SK-N-SH (cell line): Measurements from ENCODE around the gene ZNF148. TPM values are rescaled to one million over a fixed set of nuclear protein-coding genes. Genes with fewer than 3 reads are reported as not detected.

Experiments used
- CTCF ChIA-PET: fragments of 300-600, 350-600 bp; formaldehyde crosslinking; extraction: SDS; loops from one replicate; lab custom pipeline; 2021; lab: Yijun Ruan, JAX
- POLR2A ChIA-PET: fragments of 350-600 bp; sonication (Branson Sonifier 250); formaldehyde crosslinking; extraction: SDS; loops from one replicate; lab custom pipeline; 2020; ENCODE audit warnings: antibody characterized with exemption, inconsistent platforms; lab: Yijun Ruan, JAX
- DNase-seq: peaks from one replicate; pipeline ENCODE4 v3.0.0; 2012
- H2AFZ ChIP-seq: fragments of 200-600 bp; sonication (generic); 2 replicates; pipeline ENCODE4 v1.8.1; 2016; ENCODE audit warnings: antibody characterized with exemption, mild to moderate bottlenecking, low read depth
- H3F3A ChIP-seq: fragments of 200-600 bp; sonication (generic); replicated peaks from 2 replicates; pipeline ENCODE3; 2016; ENCODE audit warnings: antibody characterized with exemption, mild to moderate bottlenecking; ENCODE audit not compliant: insufficient read depth
- H3K27ac ChIP-seq, 2 experiments: fragments of 200-500 bp in 1 of 2; fragments of 200-600 bp in 1 of 2; sonication (Bioruptor generic) in 1 of 2; sonication (generic), shearing (Covaris generic) in 1 of 2; 2 replicates each; pipeline versions ENCODE4 v1.5.1 to v1.6.1; 2014 to 2016; ENCODE audit warnings: low read depth in 2 of 2, inconsistent platforms in 1 of 2, low read length in 1 of 2, mild to moderate bottlenecking in 1 of 2, mixed read lengths in 1 of 2
- H3K27me3 ChIP-seq: fragments of 200-600 bp; sonication (generic), shearing (Covaris generic); 2 replicates; pipeline ENCODE4 v1.6.1; 2016; ENCODE audit warnings: mixed run types; ENCODE audit not compliant: insufficient read depth
- H3K36me3 ChIP-seq, 2 experiments: fragments of 200-500 bp in 1 of 2; fragments of 200-600 bp in 1 of 2; sonication (Bioruptor generic) in 1 of 2; sonication (generic) in 1 of 2; replicated peaks in 1 of 2; 2 replicates each; pipeline versions ENCODE3 to v1.5.1; 2014 to 2016; ENCODE audit warnings: low read length in 1 of 2, mild to moderate bottlenecking in 1 of 2; ENCODE audit not compliant: insufficient read depth in 2 of 2, control insufficient read depth in 1 of 2
- H3K4me1 ChIP-seq, 2 experiments: fragments of 200-500 bp in 1 of 2; fragments of 200-600 bp in 1 of 2; sonication (Bioruptor generic) in 1 of 2; sonication (generic), shearing (Covaris generic) in 1 of 2; 2 replicates each; pipeline versions ENCODE4 v1.5.1 to v1.6.1; 2014 to 2016; ENCODE audit warnings: low read depth in 1 of 2, low read length in 1 of 2, mixed run types in 1 of 2; ENCODE audit not compliant: insufficient read depth in 2 of 2, control insufficient read depth in 1 of 2
- H3K4me2 ChIP-seq: fragments of 200-600 bp; sonication (generic), shearing (Covaris generic); 2 replicates; pipeline ENCODE4 v1.6.1; 2017; ENCODE audit warnings: mixed run types
- H3K4me3 ChIP-seq, 2 experiments: fragments of 200-500 bp in 1 of 2; fragments of 200-600 bp in 1 of 2; sonication (Bioruptor generic) in 1 of 2; sonication (generic), shearing (Covaris generic) in 1 of 2; 2 replicates each; pipeline versions ENCODE4 v1.5.1 to v1.8.1; 2014 to 2016; ENCODE audit warnings: low read depth in 2 of 2, inconsistent platforms in 1 of 2, low read length in 1 of 2, mild to moderate bottlenecking in 1 of 2, mixed read lengths in 1 of 2, moderate library complexity in 1 of 2
- H3K79me2 ChIP-seq: fragments of 200-600 bp; sonication (generic); 2 replicates; pipeline ENCODE4 v1.8.1; 2017; ENCODE audit warnings: mild to moderate bottlenecking; ENCODE audit not compliant: insufficient read depth
- H3K9ac ChIP-seq: fragments of 200-600 bp; sonication (generic); 2 replicates; pipeline ENCODE4 v1.6.1; 2017; ENCODE audit warnings: mixed run types
- H3K9me2 ChIP-seq: fragments of 200-600 bp; sonication (generic); 2 replicates; pipeline ENCODE4 v1.6.1; 2017; ENCODE audit warnings: mixed run types
- H3K9me3 ChIP-seq: fragments of 200-600 bp; sonication (generic); 2 replicates; pipeline ENCODE4 v1.6.1; 2017; ENCODE audit warnings: mixed run types, mild to moderate bottlenecking, moderate library complexity
- H4K20me1 ChIP-seq: fragments of 200-600 bp; sonication (generic); 2 replicates; pipeline ENCODE4 v1.6.1; 2017; ENCODE audit warnings: mild to moderate bottlenecking, mixed run types; ENCODE audit not compliant: insufficient read depth
- CHD2 ChIP-seq: fragments of 150-350 bp; IDR thresholded peaks from 2 replicates; pipeline ENCODE4 v1.6.1; 2018; ENCODE audit warnings: low read length; ENCODE audit not compliant: partially characterized antibody
- ELF1 ChIP-seq: IDR thresholded peaks from 2 replicates; pipeline ENCODE4 v1.4.0; 2012
- EZH2phosphoT487 ChIP-seq: fragments of 200-600 bp; sonication (generic); IDR thresholded peaks from 2 replicates; pipeline ENCODE4 v1.6.1; 2017; ENCODE audit warnings: low read depth, mixed run types, mild to moderate bottlenecking, antibody characterized with exemption, moderate library complexity, borderline replicate concordance
- FOSL2 ChIP-seq: IDR thresholded peaks from 2 replicates; pipeline ENCODE4 v1.4.0; 2012; ENCODE audit warnings: low read depth, mild to moderate bottlenecking, moderate library complexity, borderline replicate concordance
- FOXJ3 ChIP-seq: sonication (generic); formaldehyde crosslinking; IDR thresholded peaks from 2 replicates; pipeline ENCODE4 v1.5.1; 2020; ENCODE audit warnings: mild to moderate bottlenecking, missing genetic modification reagents
- JUND ChIP-seq: IDR thresholded peaks from 2 replicates; pipeline ENCODE4 v1.4.0; 2012
- MEF2A ChIP-seq: IDR thresholded peaks from 2 replicates; pipeline ENCODE4 v1.4.0; 2012; ENCODE audit warnings: low read depth, borderline replicate concordance
- MXI1 ChIP-seq: IDR thresholded peaks from 2 replicates; pipeline ENCODE4 v1.6.1; 2012; ENCODE audit warnings: mild to moderate bottlenecking, low read depth, low read length, improper control_type of control experiment
- RXRA ChIP-seq: IDR thresholded peaks from 2 replicates; pipeline ENCODE4 v1.4.0; 2012; ENCODE audit warnings: low read depth, mild to moderate bottlenecking, borderline replicate concordance
- SMC3 ChIP-seq: IDR thresholded peaks from 2 replicates; pipeline ENCODE4 v1.6.1; 2012; ENCODE audit warnings: low read depth, low read length, improper control_type of control experiment
- TEAD4 ChIP-seq: IDR thresholded peaks from 2 replicates; pipeline ENCODE4 v1.4.0; 2012; ENCODE audit warnings: mild to moderate bottlenecking, borderline replicate concordance; ENCODE audit not compliant: insufficient read depth
- WGBS: methylation state at CpG from one replicate; pipeline ENCODE4 v1.1.6; 2017; ENCODE audit warnings: low lambda C conversion rate; 5-methylcytosine and 5-hydroxymethylcytosine counted together
- polyA plus RNA-seq, 3 experiments: library from polyadenylated mRNA; depleted of rRNA; stranded (reverse); fragments of >200 nt; gene quantifications; 2 replicates each; pipeline ENCODE4 v1.2.3, GENCODE V29; 2012
- TF ChIP-seq, protein P1 (sequence below): IDR thresholded peaks from 2 replicates; pipeline ENCODE4 v1.4.0; 2012; ENCODE audit warnings: low read depth, borderline replicate concordance
- TF ChIP-seq, protein P2 (sequence below): IDR thresholded peaks from 2 replicates; pipeline ENCODE4 v1.4.0; 2012; ENCODE audit warnings: low read depth, borderline replicate concordance
- TF ChIP-seq, protein P3 (sequence below): IDR thresholded peaks from 2 replicates; pipeline ENCODE4; 2012
- TF ChIP-seq, protein P4 (sequence below): IDR thresholded peaks from 2 replicates; pipeline ENCODE4 v1.6.1; 2012; ENCODE audit warnings: mild to moderate bottlenecking, low read depth, low read length, moderate library complexity

ZNF148 gene
- polyA plus RNA-seq, 1 of the 3 experiments (the other 2 are of a cell fraction) = 5.1 TPM

DNA sequence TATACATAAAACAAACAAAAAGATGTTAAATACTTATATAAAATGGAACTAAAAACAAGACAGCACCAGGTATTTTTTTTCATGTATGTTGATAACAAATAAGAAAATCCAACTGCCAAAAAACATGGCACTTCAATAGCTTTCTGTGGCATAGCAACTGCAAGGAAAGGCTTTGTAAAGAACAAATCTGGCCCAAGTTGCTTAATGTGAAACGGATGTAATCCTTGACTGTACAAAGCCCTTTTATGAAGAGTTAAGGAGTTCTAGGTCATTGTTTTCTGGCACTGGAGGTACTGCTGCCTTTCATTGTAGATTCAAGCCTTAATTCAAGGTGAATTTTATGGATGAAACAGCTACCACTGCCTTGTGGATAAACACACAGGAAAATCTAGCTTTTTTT, 93.7 kb downstream of the ZNF148 start:
- no peak overlapping the region for H2AFZ ChIP-seq
- POLR2A ChIA-PET = no interaction called here
- no peaks in the 10 kb centered on the region for H3K9me2 ChIP-seq
- no peak for DNase-seq
- TF ChIP-seq JUND (no peak), EZH2phosphoT487 (no peak), MEF2A (no peak), FOSL2 (no peak), SMC3 (no peak), CHD2 (no peak), RXRA (no peak), FOXJ3 (CRISPR knock-in tag) (no peak), ELF1 (no peak), TEAD4 (no peak), MXI1 (no peak)
- TF ChIP-seq, protein P1, sequence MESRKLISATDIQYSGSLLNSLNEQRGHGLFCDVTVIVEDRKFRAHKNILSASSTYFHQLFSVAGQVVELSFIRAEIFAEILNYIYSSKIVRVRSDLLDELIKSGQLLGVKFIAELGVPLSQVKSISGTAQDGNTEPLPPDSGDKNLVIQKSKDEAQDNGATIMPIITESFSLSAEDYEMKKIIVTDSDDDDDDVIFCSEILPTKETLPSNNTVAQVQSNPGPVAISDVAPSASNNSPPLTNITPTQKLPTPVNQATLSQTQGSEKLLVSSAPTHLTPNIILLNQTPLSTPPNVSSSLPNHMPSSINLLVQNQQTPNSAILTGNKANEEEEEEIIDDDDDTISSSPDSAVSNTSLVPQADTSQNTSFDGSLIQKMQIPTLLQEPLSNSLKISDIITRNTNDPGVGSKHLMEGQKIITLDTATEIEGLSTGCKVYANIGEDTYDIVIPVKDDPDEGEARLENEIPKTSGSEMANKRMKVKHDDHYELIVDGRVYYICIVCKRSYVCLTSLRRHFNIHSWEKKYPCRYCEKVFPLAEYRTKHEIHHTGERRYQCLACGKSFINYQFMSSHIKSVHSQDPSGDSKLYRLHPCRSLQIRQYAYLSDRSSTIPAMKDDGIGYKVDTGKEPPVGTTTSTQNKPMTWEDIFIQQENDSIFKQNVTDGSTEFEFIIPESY = no peak
- TF ChIP-seq, protein P2, sequence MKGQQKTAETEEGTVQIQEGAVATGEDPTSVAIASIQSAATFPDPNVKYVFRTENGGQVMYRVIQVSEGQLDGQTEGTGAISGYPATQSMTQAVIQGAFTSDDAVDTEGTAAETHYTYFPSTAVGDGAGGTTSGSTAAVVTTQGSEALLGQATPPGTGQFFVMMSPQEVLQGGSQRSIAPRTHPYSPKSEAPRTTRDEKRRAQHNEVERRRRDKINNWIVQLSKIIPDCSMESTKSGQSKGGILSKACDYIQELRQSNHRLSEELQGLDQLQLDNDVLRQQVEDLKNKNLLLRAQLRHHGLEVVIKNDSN = no peak
- TF ChIP-seq, protein P3, sequence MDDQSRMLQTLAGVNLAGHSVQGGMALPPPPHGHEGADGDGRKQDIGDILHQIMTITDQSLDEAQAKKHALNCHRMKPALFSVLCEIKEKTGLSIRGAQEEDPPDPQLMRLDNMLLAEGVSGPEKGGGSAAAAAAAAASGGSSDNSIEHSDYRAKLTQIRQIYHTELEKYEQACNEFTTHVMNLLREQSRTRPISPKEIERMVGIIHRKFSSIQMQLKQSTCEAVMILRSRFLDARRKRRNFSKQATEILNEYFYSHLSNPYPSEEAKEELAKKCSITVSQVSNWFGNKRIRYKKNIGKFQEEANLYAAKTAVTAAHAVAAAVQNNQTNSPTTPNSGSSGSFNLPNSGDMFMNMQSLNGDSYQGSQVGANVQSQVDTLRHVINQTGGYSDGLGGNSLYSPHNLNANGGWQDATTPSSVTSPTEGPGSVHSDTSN = no peak
- TF ChIP-seq, protein P4, sequence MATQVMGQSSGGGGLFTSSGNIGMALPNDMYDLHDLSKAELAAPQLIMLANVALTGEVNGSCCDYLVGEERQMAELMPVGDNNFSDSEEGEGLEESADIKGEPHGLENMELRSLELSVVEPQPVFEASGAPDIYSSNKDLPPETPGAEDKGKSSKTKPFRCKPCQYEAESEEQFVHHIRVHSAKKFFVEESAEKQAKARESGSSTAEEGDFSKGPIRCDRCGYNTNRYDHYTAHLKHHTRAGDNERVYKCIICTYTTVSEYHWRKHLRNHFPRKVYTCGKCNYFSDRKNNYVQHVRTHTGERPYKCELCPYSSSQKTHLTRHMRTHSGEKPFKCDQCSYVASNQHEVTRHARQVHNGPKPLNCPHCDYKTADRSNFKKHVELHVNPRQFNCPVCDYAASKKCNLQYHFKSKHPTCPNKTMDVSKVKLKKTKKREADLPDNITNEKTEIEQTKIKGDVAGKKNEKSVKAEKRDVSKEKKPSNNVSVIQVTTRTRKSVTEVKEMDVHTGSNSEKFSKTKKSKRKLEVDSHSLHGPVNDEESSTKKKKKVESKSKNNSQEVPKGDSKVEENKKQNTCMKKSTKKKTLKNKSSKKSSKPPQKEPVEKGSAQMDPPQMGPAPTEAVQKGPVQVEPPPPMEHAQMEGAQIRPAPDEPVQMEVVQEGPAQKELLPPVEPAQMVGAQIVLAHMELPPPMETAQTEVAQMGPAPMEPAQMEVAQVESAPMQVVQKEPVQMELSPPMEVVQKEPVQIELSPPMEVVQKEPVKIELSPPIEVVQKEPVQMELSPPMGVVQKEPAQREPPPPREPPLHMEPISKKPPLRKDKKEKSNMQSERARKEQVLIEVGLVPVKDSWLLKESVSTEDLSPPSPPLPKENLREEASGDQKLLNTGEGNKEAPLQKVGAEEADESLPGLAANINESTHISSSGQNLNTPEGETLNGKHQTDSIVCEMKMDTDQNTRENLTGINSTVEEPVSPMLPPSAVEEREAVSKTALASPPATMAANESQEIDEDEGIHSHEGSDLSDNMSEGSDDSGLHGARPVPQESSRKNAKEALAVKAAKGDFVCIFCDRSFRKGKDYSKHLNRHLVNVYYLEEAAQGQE = no peak
- CTCF ChIA-PET = interaction anchor here (1.0 to 1.1 kb wide), 3 partner anchors 12 to 18 kb away, joined by 3 to 4 read pairs (median 3); no protein-coding TSS in a partner anchor
- H3K4me1 ChIP-seq = peaks cover 0 to 30% of the 10 kb centered on the region in 2 experiments; a peak in 1 of 4 replicates
- 83% methylated on average over 1 of the region's 1 CpG for WGBS
- H3K4me3 ChIP-seq = no peak overlapping the region
- no peak overlapping the region for H3K27ac ChIP-seq
- H3K79me2 ChIP-seq = peaks cover 40% of the 10 kb centered on the region; the same call in 1 of the 2 replicates
- H3K9me3 ChIP-seq = no peaks in the 10 kb centered on the region
- H3K36me3 ChIP-seq = peaks cover 15 to 40% of the 10 kb centered on the region in 2 experiments
- H3F3A ChIP-seq = peaks cover 15% of the 10 kb centered on the region
- no peak overlapping the region for H3K9ac ChIP-seq
- H4K20me1 ChIP-seq = no peaks in the 10 kb centered on the region
- no peak overlapping the region for H3K4me2 ChIP-seq
- no peaks in the 10 kb centered on the region for H3K27me3 ChIP-seq
